Fibroblast of mammary gland (primary cell): Measurements from ENCODE around the gene CRYBA2.

Experiments used
- DNase-seq: peaks from one replicate; pipeline ENCODE4 v3.0.0-alpha.2; 2010; ENCODE audit warnings: low read depth
- H3K4me3 ChIP-seq: 2 replicates; pipeline ENCODE4 v1.5.1; 2011; ENCODE audit warnings: low read depth, mild to moderate bottlenecking, low read length, moderate library complexity; ENCODE audit not compliant: control insufficient read depth
- CTCF ChIP-seq: conservative IDR thresholded peaks from 2 replicates; pipeline ENCODE4 v1.5.1; 2011; ENCODE audit warnings: low read depth, low read length, inconsistent platforms; ENCODE audit not compliant: control insufficient read depth, insufficient read depth

CRYBA2 gene

GRCh38 chr2:218983934-218984238 is 9.3 kb downstream of the CRYBA2 start:
- TF ChIP-seq CTCF: no peak
- no peak overlapping the region for H3K4me3 ChIP-seq
- DNase-seq: no peak

DNA sequence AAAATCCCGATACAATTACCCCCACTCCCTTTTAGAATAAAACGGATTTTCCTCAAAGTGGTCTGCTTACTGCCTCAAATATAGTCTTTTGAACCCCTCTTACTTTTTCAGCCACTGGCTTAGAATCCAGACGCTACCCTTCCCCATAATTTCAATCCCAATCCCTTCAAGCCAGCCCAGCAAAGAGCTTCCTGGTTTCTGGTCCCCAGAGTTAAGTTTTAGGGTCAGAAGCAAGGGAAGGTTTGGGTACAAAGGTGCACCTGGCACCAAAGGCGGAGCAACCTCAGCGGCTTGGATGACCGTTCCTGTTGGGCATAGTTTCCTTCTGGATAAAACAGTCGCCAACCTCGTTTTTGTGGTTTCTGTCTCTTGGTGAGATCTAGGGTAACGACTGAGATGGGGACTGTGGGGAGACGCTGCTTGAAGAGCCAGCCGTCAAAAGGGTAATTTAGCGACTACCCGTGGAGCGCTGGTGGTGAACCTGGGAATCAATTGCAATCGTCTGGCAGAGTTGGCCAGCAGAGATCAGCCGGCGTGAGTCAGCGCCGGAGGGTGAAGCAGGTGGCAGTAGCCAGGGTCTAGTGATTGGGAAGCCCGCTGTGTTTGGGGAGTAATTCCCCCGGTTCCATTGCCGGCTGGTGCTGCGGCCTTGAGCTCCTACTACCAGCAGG is 9.8 kb downstream of the CRYBA2 start:
- no peak for DNase-seq
- TF ChIP-seq CTCF: no peak
- no peak overlapping the region for H3K4me3 ChIP-seq

DNA sequence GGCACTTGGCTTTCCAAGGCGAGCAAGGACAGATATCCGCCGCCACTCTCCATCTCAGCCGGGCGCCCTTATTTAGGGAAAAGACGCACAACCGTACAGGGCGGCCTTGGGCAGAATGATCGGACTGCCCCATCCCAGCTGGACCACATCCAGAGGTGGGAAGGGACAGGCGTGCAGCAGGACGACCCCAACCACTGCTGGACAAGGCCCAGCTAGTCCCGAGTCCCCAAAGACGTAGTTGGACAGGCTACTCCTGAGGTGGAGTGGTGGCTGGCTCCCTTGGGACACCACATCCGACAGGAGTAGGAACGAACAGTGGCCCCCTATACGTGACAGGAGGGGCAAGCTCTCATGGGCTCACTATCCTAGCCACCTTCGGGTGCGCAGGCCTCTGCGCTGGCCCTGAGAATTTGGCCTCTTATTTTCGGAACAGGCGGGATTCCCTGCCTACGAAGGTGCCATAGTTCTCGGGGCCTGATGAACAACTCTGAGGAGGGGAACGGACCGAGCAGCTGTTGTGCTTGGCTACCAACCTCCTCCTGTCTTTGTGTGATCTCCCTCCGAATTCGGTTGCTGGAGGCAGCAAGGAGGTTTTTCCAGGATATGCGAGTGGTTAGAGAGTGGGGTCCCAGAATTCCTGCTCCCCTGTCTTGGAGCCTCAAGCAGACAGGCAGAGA is 10.5 kb downstream of the CRYBA2 start:
- H3K4me3 ChIP-seq: no peak overlapping the region
- no peak for TF ChIP-seq CTCF
- DNase-seq: no peak

DNA sequence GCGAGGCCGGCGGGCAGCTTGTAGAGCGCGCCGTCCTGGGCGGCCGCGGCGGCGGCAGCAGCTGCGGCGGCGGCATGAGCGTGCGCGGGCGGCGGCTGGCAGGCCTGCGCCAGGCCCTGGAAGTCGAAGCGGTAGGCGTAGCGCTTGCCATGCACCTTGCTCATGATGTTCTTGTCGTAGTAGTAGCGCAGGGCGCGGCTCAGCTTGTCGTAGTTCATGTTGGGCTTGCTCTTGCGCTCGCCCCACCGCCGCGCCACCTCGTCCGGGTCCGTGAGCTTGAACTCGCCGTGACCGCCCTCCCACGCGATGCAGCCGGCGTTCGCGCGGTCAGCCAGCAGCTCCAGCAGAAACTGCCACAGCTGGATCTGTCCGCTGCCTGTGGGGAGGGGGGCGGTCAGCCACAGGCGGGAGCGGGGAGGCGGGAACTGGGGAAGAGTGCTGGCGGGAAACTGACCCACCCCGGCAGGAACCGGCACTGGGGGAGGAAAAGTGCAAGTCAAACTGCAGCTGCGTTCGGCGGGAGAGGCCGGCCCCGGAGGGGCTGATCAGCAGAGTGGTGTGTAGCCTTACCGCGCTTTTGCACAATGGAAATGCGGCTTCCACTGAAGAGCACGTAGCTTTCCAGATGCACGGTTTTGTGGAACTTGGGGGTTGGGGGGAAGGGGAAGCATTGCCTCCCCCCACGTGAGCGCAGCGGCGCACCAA is 11.2 kb downstream of the CRYBA2 start:
- no peak for DNase-seq
- H3K4me3 ChIP-seq: no peak overlapping the region
- no peak for TF ChIP-seq CTCF

- no peak for TF ChIP-seq CTCF
- no peak overlapping the region for H3K4me3 ChIP-seq
- no peak for DNase-seq
Observed at GRCh38 chr2:218981390-218981880, 11.8 kb downstream of the CRYBA2 start.

- no peak for TF ChIP-seq CTCF
- H3K4me3 ChIP-seq: no peak overlapping the region
- DNase-seq: no peak
Observed at GRCh38 chr2:218980735-218981389, 12.4 kb downstream of the CRYBA2 start.
